GM12864 (cell line): ENCODE data around the gene TNFRSF1A.

ENCODE experiments used
- DNase-seq: peaks from one replicate; pipeline ENCODE4 v3.0.0-alpha.2; 2011; ENCODE audit warnings: low read depth
- H3K4me3 ChIP-seq: 2 replicates; pipeline ENCODE4 v1.5.1; 2011; ENCODE audit warnings: mild to moderate bottlenecking, low read depth, low read length, control low read depth
- CTCF ChIP-seq: IDR thresholded peaks from 2 replicates; pipeline ENCODE4 v1.5.1; 2011; ENCODE audit warnings: low read depth, mild to moderate bottlenecking, moderate library complexity, low read length, control low read depth, inconsistent platforms; ENCODE audit errors: missing control alignments

TNFRSF1A gene

GRCh38 chr12:6328945-6329702 lies 12.8 kb downstream of the TNFRSF1A start:
- no peak overlapping the region for H3K4me3 ChIP-seq
- TF ChIP-seq CTCF, result no peak
- no peak for DNase-seq

GRCh38 chr12:6328045-6328779 lies 13.7 kb downstream of the TNFRSF1A start:
- no peak for TF ChIP-seq CTCF
- DNase-seq, result no peak
- H3K4me3 ChIP-seq, result no peak overlapping the region

GRCh38 chr12:6327229-6328041 lies 14.4 kb downstream of the TNFRSF1A start:
- H3K4me3 ChIP-seq, result no peak overlapping the region
- no peak for DNase-seq
- no peak for TF ChIP-seq CTCF

GRCh38 chr12:6326316-6327228 lies 15.3 kb downstream of the TNFRSF1A start:
- peak; percentile 43 for TF ChIP-seq CTCF
- no peak for DNase-seq
- no peak overlapping the region for H3K4me3 ChIP-seq

GRCh38 chr12:6324936-6325750 lies 16.7 kb downstream of the TNFRSF1A start:
- H3K4me3 ChIP-seq, result no peak overlapping the region
- no peak for DNase-seq
- no peak for TF ChIP-seq CTCF
